HUDEP-2 (cell line): ENCODE data around the gene MGAT4A.

Experiments
- DNase-seq, 76 experiments: peaks; one replicate each; lab custom pipeline; 2025; ENCODE audit not compliant: unreplicated experiment in 76 of 76; lab: John Stamatoyannopoulos, UW

Gene MGAT4A

DNA sequence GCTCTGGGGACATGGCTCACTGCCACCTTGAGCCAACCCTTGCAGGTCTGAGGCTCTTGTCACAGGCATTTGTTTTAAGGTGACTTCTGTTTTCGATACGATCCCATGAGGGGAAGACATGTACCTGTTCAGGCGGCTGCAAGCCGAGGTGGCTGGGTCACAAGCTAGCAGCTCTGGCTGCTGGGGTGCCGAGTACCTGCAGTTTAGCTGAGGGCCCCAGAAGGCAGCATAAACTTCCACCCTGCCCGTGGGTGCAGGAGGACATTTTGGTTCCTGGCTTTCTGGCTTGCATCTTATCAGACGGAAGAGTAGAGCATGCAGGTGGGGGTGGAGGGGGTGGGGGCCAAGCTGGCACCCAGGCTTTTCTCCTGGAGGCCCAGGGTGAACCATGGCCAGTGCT is 151.0 kb downstream of the MGAT4A start:
- DNase-seq: no peak

DNA sequence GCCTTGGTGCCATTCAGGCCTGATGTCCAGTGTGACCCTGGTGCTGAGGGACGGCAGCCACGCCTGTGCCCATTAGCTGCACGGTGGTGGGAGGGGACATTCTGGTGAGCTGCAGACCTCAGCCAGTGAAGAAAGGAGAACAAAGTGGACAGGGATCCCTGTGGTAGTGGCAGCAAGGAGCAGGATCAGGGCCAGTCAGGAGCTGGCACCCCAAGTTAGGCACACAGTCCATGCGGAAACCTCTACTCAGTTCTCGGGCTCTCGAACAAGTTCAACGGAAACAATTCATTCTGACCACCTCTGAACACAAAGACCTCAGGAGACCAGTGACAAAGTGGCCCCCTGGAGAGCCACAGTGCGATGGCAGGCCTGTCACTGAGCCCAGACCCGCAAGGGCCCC is 152.7 kb downstream of the MGAT4A start:
- DNase-seq: no peak

DNA sequence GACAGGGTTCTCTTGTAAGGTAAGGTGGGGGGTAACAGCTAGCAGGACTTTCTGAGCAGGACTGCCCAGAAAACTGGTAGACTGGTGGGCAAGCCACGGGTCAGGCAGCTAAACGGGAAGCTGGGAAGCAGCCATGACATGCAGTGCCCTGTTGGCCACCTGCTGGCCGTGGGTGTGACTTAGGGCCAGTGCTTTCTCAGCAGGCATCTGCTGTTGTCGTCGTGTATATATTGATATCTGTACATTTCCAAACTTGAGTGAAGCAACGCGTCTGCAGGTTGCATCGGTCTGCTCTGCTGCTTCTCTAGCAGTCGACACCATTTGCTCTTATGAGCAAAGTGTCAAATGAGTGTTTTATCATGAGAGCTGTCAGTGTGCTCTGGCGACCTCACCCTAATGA is 153.6 kb downstream of the MGAT4A start:
- DNase-seq: no peak

DNA sequence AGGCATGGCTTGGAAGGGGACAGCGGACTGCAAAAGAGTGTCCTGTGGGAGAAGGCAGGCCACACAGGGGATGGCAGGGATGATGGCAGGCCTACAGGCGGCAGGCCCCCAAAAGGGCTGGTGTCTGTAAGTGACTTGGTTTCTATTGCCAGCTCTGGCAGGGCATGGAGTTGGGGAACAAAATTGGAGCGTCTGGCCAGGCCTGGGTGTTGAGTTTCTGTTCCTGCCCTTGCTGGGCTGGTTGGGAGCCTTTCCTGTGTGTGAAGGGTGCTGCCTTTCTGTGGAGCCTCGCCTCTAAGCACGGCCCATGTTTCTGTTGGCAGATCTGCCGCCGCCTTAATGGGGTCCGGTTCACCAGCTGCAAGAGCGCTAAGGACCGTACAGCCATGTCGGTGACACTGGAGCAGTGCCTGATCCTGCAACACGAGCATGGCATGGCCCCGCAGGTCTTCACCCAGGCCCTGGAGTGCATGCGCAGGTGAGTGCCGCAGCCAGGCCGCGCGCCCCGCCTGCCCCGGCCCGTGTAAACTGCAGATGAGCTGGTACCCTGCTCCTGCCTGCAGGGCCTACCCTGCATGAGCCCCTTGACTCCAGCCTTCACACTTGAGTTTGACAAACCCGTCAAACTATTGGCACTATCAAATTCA is 154.1 kb downstream of the MGAT4A start:
- no peak for DNase-seq

DNA sequence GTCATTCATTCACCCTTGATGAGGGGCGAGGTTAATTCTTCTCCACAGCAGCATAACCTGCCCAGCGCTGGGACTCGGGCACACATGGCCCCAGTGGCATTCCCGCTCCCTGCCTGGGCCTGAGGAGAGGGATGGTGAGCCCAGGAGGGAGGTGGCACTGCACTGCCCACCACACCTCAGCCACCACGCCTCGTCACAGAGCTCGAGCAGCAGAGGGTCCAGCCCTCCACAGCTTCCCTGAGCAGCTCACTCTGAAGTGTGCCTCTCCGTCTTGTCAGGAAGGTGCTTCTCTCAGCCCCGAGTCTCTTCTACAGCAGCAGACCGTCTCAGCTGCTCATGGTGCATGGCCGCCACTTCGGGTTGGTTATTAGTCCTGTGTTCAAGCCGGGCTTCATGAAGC is 157.5 kb downstream of the MGAT4A start:
- no peak for DNase-seq

DNA sequence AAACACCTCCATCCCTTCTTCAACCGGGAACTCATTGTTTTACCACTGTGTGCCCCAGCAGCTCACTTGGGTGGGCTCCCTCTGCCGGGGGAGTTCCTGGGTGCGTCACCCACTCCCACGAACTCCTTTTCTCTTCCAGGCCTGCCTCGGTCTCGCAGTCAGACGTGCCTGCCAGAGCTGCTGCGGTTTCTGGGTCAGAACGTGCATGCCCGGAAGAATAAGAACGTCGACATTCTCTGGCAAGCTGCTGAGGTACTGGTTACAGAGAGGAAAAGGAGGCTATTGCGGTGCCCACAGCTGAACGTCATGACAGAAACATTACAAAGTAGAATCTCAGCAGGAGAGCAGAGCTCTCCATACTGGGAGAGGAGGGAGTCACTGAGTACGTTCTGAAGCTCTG is 158.3 kb downstream of the MGAT4A start:
- no peak for DNase-seq

DNA sequence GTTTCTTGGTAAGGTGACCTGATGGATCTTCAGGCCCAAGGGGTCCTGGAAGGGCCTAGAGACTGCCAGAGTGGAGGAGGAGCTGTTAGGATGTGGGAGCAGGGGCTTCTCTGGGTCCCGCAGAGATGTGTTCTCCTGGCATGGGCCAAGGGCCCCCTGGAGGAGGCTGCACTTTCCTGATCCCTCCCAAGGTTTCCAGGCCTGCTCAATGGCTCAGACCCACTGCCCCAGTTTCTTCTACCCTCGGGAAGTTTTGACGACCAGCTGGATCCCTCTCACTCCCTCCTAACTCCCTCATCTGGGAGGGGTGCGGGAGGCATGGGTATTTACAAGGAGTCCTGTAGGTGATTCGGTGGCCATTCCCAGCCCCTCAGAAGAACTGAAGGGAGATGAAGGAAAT is 158.7 kb downstream of the MGAT4A start:
- DNase-seq: no peak

DNA sequence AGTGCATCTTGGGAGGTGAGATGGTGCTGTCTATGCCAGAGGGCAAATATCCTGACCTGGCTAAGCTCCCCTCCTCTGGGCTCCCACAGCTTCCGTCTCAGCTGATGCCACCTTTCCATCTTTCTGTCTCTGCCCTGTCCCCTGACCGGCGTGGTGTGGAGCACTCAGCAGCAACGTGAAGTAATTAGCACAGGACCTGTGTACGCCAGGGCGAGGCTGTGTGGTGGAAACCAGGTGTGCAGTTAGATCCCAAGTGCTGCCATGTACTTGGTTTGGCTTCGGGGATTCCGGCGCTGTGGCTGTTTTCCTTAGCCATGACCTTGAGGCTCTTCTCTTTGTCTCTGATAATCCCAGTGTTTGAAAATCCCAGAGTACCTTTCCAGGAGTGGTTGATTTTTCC is 159.1 kb downstream of the MGAT4A start:
- no peak for DNase-seq

DNA sequence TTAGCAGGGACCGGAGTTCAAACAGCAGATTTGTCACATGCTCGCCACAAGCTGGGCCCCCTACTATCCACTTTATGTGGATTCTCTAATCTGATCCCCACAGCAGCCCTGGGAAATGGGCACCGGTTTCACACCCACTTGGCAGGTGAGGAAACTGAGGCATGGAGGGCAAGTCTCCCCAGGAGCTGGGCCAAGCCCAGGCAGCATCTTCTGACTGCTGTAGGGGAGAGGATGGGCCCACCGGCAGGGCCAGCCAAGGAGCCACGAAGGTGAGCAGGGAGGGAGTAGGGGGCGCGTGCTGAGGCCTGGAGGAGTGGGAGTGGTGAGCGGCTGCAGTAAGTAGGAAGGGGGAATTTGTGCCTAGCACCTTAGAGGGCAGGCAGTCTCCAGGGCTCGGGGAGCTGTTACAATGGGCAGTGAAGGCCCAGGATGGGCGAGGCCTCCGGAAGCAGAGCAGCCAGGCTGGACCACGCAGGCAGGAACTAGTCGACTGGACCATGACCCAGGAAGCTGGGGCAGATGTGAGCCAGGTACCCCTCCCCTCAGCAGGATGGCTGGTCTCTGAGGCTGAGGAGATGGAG is 159.7 kb downstream of the MGAT4A start:
- no peak for DNase-seq

DNA sequence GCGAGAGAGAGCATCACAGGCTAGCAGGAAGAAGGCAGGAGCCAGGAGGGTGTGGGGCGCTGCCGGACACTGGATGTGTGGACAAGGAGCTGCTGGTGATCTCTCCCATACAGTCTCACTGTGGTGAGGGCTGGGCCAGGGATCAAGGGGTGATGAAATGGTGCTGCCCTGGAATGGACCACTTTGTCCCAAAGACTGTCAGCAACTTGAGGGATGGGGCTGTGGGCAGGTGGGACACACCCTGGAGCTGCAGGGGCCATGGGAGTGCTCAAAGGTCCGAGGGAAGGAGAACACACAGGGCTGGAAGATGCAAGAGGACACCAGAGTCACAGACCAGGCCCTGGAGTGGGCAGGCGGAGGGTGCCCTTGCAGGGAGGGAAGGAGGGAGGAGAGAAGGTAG is 160.6 kb downstream of the MGAT4A start:
- DNase-seq: no peak

DNA sequence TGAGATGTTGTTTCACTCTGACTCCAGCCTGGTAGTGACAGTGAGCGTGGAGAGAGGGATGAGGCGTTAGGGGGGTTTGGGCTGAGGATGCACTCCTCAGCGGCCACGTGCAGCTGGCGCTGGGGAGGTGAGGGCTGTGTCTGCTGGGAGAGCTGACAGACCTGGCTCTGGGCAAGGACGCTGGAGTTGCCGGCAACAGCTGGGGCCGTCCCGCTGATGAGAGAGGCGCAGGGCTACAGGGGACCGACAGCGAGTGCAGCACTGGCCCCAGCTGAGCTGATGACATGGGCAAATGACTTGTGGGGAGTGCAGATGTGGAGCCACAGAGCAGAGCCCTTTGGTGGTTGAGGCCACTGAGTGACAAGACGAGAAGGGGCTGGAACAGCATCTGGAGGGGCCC is 161.0 kb downstream of the MGAT4A start:
- no peak for DNase-seq

DNA sequence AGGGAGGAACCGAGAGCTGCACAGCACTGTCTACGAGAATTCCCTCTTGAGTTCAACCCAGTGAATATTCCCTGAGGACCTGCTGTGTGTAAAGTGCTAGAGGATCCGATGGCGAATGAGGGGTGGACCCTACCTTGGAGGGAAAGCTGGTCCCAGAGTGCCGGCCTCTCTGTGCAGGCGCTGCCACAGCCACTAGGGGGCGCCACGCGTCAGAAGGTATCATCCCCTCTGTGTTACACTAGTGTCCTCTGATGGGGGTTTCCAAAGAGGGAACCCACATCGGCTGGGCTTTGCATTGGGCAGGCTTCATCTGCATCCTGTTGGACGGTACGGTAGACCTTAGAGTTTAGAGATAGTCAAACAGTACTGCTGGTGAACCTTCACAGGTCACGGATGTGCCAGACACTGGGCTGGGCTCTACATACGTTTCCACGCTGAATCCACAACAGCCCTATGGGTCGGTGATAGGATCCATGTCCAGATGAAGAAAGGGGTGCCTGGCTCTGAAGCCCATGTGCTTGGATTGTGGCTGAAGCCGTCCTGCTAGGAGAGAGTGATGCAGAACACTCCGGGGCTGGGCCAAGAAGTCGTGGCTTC is 161.6 kb downstream of the MGAT4A start:
- DNase-seq: peak in 49 of 76 experiments; percentile 3 to 51 (median 26)
